Heart left ventricle (tissue), 13 donors: ENCODE measurements around the gene RCBTB1.

Experiments
- POLR2A ChIP-seq, 2 donors: fragments of 450-650 bp; IDR thresholded peaks; one replicate each; pipeline ENCODE4 v1.6.1; 2017; ENCODE audit warnings: antibody characterized with exemption in 2 of 2, mild to moderate bottlenecking in 2 of 2, moderate library complexity in 2 of 2
- TF ChIP-seq, protein P1 (sequence below), 12 donors: fragments of 200-600 bp; sonication (generic) in 4 of 12; IDR thresholded peaks; one replicate each; pipeline versions ENCODE4 v1.5.0 to v1.8.0; 2018 to 2022; ENCODE audit warnings: antibody characterized with exemption in 12 of 12, mild to moderate bottlenecking in 5 of 12
- donor health status: ischemic (EF 13 %, LVEDD 7.1; RV severe dilation, severe dysfunction).
- donor health status: DM: no; HTN: yes; CAD: no.
- donor health status: DM: no; HTN: no; CAD: no.
- donor health status: ischemic (EF 25% LVEDD 6.9; RV normal size, moderate dysfunction).
- donor health status: ischemic (EF 25% LVEDD 5.7; RV mildly dilated, moderate dysfunction).
- donor health status: ischemic (EF 35%, LVEDD 5.7; RV mildly dilated, moderate dysfunction).
- donor health status: nonischemic (EF 11% LVEDD 7.7; RV severe dilation, severe dysfunction).
- donor health status: DM: yes; HTN: yes; CAD: no.
- donor health status: PGD.
- donor health status: ischemic (EF 29% LVEDD 5.4; RV normal size, mild dysfunction).
- donor health status: nonischemic (EF 23%, LVEDD 6.1; RV moderate dilation, normal function).

DNA sequence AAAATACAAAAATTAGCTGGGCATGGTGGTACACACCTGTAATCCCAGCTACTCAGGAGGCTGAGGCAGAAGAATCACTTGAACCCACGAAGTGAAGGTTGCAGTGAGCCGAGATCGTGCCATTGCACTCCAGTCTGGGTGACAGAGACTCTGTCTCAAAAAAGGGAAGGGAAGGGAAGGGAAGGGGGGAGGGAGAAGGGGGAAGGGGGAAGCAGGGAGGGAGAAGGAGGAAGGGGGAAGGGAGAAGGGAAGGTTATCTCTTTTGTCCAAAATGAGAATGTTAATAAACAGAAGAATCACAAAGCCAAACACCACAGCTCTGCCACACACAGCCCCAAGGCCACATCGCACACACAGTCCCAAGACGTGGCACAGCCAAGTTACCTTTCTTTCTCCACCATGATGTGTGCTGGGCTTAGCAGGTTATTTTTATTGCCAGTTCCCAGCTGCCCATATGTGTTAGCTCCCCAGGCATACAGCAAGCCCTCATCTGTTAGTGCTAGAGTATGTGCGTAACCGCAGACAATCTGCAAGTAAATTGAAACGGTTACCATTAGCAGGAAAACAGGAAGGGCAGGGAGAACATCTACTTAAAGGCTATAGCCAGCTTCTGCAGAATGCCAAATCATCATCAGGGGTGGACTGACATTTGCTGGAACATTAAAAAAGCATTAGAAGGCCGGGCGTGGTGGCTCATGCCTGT, 34.3 kb downstream of the RCBTB1 start:
- TF ChIP-seq, protein P1, sequence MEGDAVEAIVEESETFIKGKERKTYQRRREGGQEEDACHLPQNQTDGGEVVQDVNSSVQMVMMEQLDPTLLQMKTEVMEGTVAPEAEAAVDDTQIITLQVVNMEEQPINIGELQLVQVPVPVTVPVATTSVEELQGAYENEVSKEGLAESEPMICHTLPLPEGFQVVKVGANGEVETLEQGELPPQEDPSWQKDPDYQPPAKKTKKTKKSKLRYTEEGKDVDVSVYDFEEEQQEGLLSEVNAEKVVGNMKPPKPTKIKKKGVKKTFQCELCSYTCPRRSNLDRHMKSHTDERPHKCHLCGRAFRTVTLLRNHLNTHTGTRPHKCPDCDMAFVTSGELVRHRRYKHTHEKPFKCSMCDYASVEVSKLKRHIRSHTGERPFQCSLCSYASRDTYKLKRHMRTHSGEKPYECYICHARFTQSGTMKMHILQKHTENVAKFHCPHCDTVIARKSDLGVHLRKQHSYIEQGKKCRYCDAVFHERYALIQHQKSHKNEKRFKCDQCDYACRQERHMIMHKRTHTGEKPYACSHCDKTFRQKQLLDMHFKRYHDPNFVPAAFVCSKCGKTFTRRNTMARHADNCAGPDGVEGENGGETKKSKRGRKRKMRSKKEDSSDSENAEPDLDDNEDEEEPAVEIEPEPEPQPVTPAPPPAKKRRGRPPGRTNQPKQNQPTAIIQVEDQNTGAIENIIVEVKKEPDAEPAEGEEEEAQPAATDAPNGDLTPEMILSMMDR (IDR thresholded peaks at IDR 0.05) = no peak
- TF ChIP-seq POLR2A (IDR thresholded peaks at IDR 0.05) = no peak
